ENCODE results near the gene WWOX.
A peak's percentile ranks its signal among the peaks of the same experiment; 100 is the strongest.

Gene WWOX

GRCh38 chr16:78764478-78764877 is 665.0 kb downstream of the WWOX start:
- H3K27ac ChIP-seq, result no peak overlapping the region
- no peak for DNase-seq
- H3K27me3 ChIP-seq, result no peaks in the 10 kb centered on the region
- intact Hi-C loops (cut with DNase I; ENCODE audit: low total_unique reads), result loop anchor here (10.0 kb wide), 1 partner anchor 260 kb away; no protein-coding TSS in a partner anchor
- no peaks in the 10 kb centered on the region for H3K9me3 ChIP-seq
- H3K4me3 ChIP-seq, result no peak overlapping the region
- no peak for TF ChIP-seq CTCF (IDR thresholded peaks at IDR 0.05)
- peaks cover 0 to 8% (median 4%) of the 10 kb centered on the region in 4 donors for H3K4me1 ChIP-seq
- H3K36me3 ChIP-seq, result no peaks in the 10 kb centered on the region

GRCh38 chr16:78768226-78768625 is 668.8 kb downstream of the WWOX start:
- intact Hi-C loops (cut with DNase I; ENCODE audit: low total_unique reads), result loop anchor here (10.0 kb wide), 1 partner anchor 263 kb away; no protein-coding TSS in a partner anchor
- H3K4me3 ChIP-seq, result no peak overlapping the region
- DNase-seq, result no peak
- H3K27me3 ChIP-seq, result no peaks in the 10 kb centered on the region
- H3K9me3 ChIP-seq, result no peaks in the 10 kb centered on the region
- H3K4me1 ChIP-seq, result peaks cover 0 to 16% (median 9%) of the 10 kb centered on the region in 4 donors
- no peak overlapping the region for H3K27ac ChIP-seq
- TF ChIP-seq CTCF (IDR thresholded peaks at IDR 0.05), result no peak
- no peaks in the 10 kb centered on the region for H3K36me3 ChIP-seq

DNA sequence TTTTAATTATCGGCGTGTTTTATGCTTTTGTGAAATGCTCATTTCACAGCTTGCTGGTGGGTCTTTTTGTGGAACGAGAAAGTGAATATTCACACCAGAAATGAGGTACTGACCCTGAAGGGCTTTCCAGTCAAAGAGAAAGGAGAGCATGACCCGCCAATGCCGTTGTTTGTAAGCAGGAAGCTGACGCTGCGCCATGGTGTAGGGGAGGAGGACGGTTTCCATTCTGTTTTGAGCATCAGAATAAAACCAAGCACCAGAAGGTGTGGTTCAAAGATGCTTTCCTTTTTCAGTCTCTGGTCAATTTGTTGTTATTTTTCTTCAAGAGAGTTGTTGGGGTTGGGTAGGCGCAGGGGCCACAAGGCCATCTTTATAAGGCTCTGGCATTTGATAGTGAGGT is 669.3 kb downstream of the WWOX start:
- Histone ChIP-seq H3K4me1 (peaks cover 0 to 15% (median 9%) of the 10 kb centered on the region in 4 donors), H3K27ac (no peak overlapping the region), H3K27me3 (no peaks in the 10 kb centered on the region), H3K36me3 (no peaks in the 10 kb centered on the region), H3K4me3 (no peak overlapping the region), H3K9me3 (no peaks in the 10 kb centered on the region)
- TF ChIP-seq CTCF (IDR thresholded peaks at IDR 0.05), result no peak
- DNase-seq, result no peak
- intact Hi-C loops (cut with DNase I; ENCODE audit: low total_unique reads), result loop anchor here (10.0 kb wide), 1 partner anchor 264 kb away; no protein-coding TSS in a partner anchor

GRCh38 chr16:78770353-78771091 is 671.1 kb downstream of the WWOX start:
- peaks cover 0 to 8% (median 5%) of the 10 kb centered on the region in 4 donors for H3K4me1 ChIP-seq
- peak; percentile 67 to 83 for DNase-seq
- no peaks in the 10 kb centered on the region for H3K9me3 ChIP-seq
- H3K36me3 ChIP-seq, result no peaks in the 10 kb centered on the region
- H3K4me3 ChIP-seq, result no peak overlapping the region
- intact Hi-C loops (cut with DNase I; ENCODE audit: low total_unique reads), result loop anchor here (5.0 kb wide), 1 partner anchor 648 kb away; no protein-coding TSS in a partner anchor
- peak; percentile 59 to 85 for TF ChIP-seq CTCF (IDR thresholded peaks at IDR 0.05)
- no peak overlapping the region for H3K27ac ChIP-seq
- H3K27me3 ChIP-seq, result no peaks in the 10 kb centered on the region

DNA sequence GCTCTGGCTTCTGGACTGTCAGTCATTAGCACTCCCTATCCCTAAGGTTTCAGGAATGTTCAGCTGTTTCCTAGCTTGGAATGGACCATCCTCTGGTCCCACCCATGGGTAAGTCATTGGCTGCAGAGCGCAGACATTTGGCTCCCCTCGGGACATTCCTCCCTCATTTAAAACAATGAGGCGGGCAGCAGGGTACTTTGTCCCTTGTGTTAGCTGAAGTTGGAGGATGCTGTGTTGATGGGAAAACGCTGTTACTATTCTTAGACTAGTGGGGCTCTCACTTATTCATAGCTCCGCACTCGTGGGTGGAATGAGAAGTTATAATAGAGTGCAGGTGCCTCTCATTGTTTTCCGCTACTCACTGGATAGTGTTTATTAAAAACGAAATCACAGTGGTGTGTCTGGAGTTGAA is 673.8 kb downstream of the WWOX start:
- no peak for TF ChIP-seq CTCF (IDR thresholded peaks at IDR 0.05)
- no peak overlapping the region for H3K4me3 ChIP-seq
- intact Hi-C loops (cut with DNase I; ENCODE audit: low total_unique reads), result loop anchor here (5.0 kb wide), 1 partner anchor 651 kb away; no protein-coding TSS in a partner anchor
- DNase-seq, result no peak
- H3K36me3 ChIP-seq, result no peaks in the 10 kb centered on the region
- no peaks in the 10 kb centered on the region for H3K9me3 ChIP-seq
- peaks cover 0 to 8% (median 5%) of the 10 kb centered on the region in 4 donors for H3K4me1 ChIP-seq
- no peaks in the 10 kb centered on the region for H3K27me3 ChIP-seq
- no peak overlapping the region for H3K27ac ChIP-seq

All from tibial artery (tissue), 4 donors.